ENCODE data around the gene DDIT4L. TPM values are rescaled to one million over a fixed set of nuclear protein-coding genes. Genes with fewer than 3 reads are reported as not detected.

Gene DDIT4L
- polyA plus RNA-seq, 1 of the 3 experiments (the other 2 are of a cell fraction), result 2.1 TPM

GRCh38 chr4:100147684-100148083 lies 42.6 kb downstream of the DDIT4L start:
- ChIA-PET CTCF (interaction anchor here (0.8 to 1.4 kb wide), 3 partner anchors 9 to 150 kb away, joined by 3 read pairs; no protein-coding TSS in a partner anchor), POLR2A (no interaction called here)
- TF ChIP-seq ZBTB33 (IDR thresholded peaks at IDR 0.05; ENCODE audit: borderline replicate concordance, low read depth) (no peak), SIN3A (IDR thresholded peaks at IDR 0.05; ENCODE audit: borderline replicate concordance, low read depth, low read length) (no peak), ELF1 (IDR thresholded peaks at IDR 0.05) (no peak), JUND (IDR thresholded peaks at IDR 0.05) (no peak), EZH2phosphoT487 (IDR thresholded peaks at IDR 0.05; ENCODE audit: borderline replicate concordance, low read depth) (no peak), FOXJ3 (CRISPR knock-in tag; IDR thresholded peaks at IDR 0.05) (no peak), SMC3 (IDR thresholded peaks at IDR 0.05; ENCODE audit: low read depth, low read length) (no peak), YY1 (IDR thresholded peaks at IDR 0.05; ENCODE audit: low read depth) (no peak), POLR2AphosphoS5 (IDR thresholded peaks at IDR 0.05; ENCODE audit: low read depth, low read length) (no peak), FOSL2 (IDR thresholded peaks at IDR 0.05; ENCODE audit: borderline replicate concordance, low read depth) (no peak), EP300 (IDR thresholded peaks at IDR 0.05; ENCODE audit: borderline replicate concordance in 1 of 2, low read depth in 1 of 2, low read length in 1 of 2) (no peak), NFIC (IDR thresholded peaks at IDR 0.05; ENCODE audit: borderline replicate concordance) (no peak), RCOR1 (IDR thresholded peaks at IDR 0.05; ENCODE audit: low read length) (no peak), GABPA (IDR thresholded peaks at IDR 0.05; ENCODE audit: low read depth) (no peak), NRF1 (IDR thresholded peaks at IDR 0.05; ENCODE audit: low read depth, low read length) (no peak), MEF2A (IDR thresholded peaks at IDR 0.05; ENCODE audit: borderline replicate concordance, low read depth) (no peak)
- TF ChIP-seq, protein P1, sequence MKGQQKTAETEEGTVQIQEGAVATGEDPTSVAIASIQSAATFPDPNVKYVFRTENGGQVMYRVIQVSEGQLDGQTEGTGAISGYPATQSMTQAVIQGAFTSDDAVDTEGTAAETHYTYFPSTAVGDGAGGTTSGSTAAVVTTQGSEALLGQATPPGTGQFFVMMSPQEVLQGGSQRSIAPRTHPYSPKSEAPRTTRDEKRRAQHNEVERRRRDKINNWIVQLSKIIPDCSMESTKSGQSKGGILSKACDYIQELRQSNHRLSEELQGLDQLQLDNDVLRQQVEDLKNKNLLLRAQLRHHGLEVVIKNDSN (IDR thresholded peaks at IDR 0.05; ENCODE audit: borderline replicate concordance, low read depth), result no peak
- TF ChIP-seq, protein P2, sequence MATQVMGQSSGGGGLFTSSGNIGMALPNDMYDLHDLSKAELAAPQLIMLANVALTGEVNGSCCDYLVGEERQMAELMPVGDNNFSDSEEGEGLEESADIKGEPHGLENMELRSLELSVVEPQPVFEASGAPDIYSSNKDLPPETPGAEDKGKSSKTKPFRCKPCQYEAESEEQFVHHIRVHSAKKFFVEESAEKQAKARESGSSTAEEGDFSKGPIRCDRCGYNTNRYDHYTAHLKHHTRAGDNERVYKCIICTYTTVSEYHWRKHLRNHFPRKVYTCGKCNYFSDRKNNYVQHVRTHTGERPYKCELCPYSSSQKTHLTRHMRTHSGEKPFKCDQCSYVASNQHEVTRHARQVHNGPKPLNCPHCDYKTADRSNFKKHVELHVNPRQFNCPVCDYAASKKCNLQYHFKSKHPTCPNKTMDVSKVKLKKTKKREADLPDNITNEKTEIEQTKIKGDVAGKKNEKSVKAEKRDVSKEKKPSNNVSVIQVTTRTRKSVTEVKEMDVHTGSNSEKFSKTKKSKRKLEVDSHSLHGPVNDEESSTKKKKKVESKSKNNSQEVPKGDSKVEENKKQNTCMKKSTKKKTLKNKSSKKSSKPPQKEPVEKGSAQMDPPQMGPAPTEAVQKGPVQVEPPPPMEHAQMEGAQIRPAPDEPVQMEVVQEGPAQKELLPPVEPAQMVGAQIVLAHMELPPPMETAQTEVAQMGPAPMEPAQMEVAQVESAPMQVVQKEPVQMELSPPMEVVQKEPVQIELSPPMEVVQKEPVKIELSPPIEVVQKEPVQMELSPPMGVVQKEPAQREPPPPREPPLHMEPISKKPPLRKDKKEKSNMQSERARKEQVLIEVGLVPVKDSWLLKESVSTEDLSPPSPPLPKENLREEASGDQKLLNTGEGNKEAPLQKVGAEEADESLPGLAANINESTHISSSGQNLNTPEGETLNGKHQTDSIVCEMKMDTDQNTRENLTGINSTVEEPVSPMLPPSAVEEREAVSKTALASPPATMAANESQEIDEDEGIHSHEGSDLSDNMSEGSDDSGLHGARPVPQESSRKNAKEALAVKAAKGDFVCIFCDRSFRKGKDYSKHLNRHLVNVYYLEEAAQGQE (IDR thresholded peaks at IDR 0.05; ENCODE audit: low read depth, low read length), result no peak
- Histone ChIP-seq H3K27ac (ENCODE audit: low read depth in 2 of 2, low read length in 1 of 2) (no peak overlapping the region), H3F3A (replicated peaks; ENCODE audit: insufficient read depth) (no peaks in the 10 kb centered on the region), H3K36me3 (replicated peaks in 1 of 2; ENCODE audit: control insufficient read depth in 1 of 2, insufficient read depth in 2 of 2, low read length in 1 of 2) (no peaks in the 10 kb centered on the region), H2AFZ (ENCODE audit: low read depth) (no peak overlapping the region), H3K79me2 (ENCODE audit: insufficient read depth) (no peaks in the 10 kb centered on the region), H3K9me2 (no peaks in the 10 kb centered on the region), H3K4me3 (ENCODE audit: low read depth in 2 of 2, low read length in 1 of 2) (no peak overlapping the region), H4K20me1 (ENCODE audit: insufficient read depth) (no peaks in the 10 kb centered on the region), H3K4me1 (ENCODE audit: control insufficient read depth in 1 of 2, insufficient read depth in 2 of 2, low read depth in 1 of 2, low read length in 1 of 2) (no peaks in the 10 kb centered on the region; a peak in 1 of 4 replicates), H3K9ac (no peak overlapping the region), H3K9me3 (no peaks in the 10 kb centered on the region), H3K27me3 (ENCODE audit: insufficient read depth) (no peaks in the 10 kb centered on the region), H3K4me2 (no peak overlapping the region)
- no peak for DNase-seq
- 4% methylated on average over 1 of the region's 1 CpG for WGBS (ENCODE audit: low lambda C conversion rate)
